ENCODE data around the gene TBC1D22B. TPM values are rescaled to one million over a fixed set of nuclear protein-coding genes. Genes with fewer than 3 reads are reported as not detected.

The TBC1D22B gene
- total RNA-seq, 1 donor from 2014 or later = 16.5 TPM

DNA sequence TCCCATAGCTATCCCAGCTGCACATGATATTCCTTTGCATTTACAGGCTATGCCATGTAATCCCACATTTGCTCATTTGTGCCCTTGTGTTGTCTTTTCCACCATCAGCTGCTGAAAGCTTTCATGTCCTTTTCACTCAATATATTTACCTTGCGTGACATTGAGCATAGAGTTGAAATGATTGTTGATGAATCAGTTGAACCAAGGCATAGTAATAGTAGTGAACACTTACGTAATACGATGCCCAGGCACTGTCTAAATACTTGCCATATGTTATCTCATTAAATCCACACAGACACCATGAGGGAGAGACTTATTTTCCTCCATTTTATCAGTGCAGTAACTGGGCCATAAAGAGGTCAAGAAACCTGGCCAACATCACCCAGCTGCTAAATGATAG is 109.3 kb downstream of the TBC1D22B start:
- Histone ChIP-seq H3K9me3 (ENCODE audit: low read depth) (no peaks in the 10 kb centered on the region), H3F3A (ENCODE audit: low read depth) (no peaks in the 10 kb centered on the region), H3K27ac (no peak overlapping the region), H3K4me3 (no peak overlapping the region), H3K79me2 (ENCODE audit: low read depth) (peaks cover 10% of the 10 kb centered on the region), H3K9ac (no peak overlapping the region), H3K4me1 (peaks cover 6% of the 10 kb centered on the region), H4K20me1 (ENCODE audit: low read depth) (peaks cover 36% of the 10 kb centered on the region), H2AFZ (replicated peaks) (no peak overlapping the region), H3K27me3 (no peaks in the 10 kb centered on the region), H3K4me2 (no peak overlapping the region), H3K36me3 (peaks cover 3% of the 10 kb centered on the region)
- Mint-ChIP-seq H3K4me3 (no peak overlapping the region), H3K4me1 (no peaks in the 10 kb centered on the region), H3K36me3 (peaks cover 19% of the 10 kb centered on the region), H3K9me3 (no peaks in the 10 kb centered on the region), H3K27me3 (ENCODE audit: insufficient read depth, low read depth) (no peaks in the 10 kb centered on the region), H3K27ac (no peak overlapping the region)
- no peak for DNase-seq (ENCODE audit: low spot score)
- TF ChIP-seq, protein P1, sequence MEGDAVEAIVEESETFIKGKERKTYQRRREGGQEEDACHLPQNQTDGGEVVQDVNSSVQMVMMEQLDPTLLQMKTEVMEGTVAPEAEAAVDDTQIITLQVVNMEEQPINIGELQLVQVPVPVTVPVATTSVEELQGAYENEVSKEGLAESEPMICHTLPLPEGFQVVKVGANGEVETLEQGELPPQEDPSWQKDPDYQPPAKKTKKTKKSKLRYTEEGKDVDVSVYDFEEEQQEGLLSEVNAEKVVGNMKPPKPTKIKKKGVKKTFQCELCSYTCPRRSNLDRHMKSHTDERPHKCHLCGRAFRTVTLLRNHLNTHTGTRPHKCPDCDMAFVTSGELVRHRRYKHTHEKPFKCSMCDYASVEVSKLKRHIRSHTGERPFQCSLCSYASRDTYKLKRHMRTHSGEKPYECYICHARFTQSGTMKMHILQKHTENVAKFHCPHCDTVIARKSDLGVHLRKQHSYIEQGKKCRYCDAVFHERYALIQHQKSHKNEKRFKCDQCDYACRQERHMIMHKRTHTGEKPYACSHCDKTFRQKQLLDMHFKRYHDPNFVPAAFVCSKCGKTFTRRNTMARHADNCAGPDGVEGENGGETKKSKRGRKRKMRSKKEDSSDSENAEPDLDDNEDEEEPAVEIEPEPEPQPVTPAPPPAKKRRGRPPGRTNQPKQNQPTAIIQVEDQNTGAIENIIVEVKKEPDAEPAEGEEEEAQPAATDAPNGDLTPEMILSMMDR (IDR thresholded peaks at IDR 0.05) = no peak
- TF ChIP-seq EZH2 (IDR thresholded peaks at IDR 0.05) = no peak
- TF ChIP-seq EZH2phosphoT487 (IDR thresholded peaks at IDR 0.05) = no peak

DNA sequence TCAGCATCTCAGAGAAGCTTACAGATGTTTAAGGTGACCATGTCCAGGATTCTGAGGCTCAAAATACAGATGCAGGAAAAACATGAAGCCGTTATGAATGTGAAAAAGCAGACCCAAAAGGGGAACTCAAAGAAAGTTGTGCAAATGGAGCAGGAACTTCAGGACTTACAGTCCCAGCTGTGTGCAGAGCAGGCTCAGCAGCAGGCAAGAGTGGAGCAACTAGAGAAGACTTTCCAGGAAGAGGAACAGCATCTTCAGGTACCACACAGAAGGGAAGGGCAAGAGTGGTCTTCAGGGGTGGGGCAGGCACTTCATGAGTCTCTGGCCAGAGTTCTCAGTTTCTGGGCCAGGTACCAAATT is 111.4 kb downstream of the TBC1D22B start:
- Histone ChIP-seq H3K9me3 (ENCODE audit: low read depth) (no peaks in the 10 kb centered on the region), H3K27me3 (no peaks in the 10 kb centered on the region), H3K36me3 (peaks cover 3% of the 10 kb centered on the region), H4K20me1 (ENCODE audit: low read depth) (peaks cover 28% of the 10 kb centered on the region), H3K4me2 (no peak overlapping the region), H2AFZ (replicated peaks) (no peak overlapping the region), H3K4me3 (no peak overlapping the region), H3F3A (ENCODE audit: low read depth) (no peaks in the 10 kb centered on the region), H3K27ac (no peak overlapping the region), H3K4me1 (no peaks in the 10 kb centered on the region), H3K79me2 (ENCODE audit: low read depth) (peaks cover 10% of the 10 kb centered on the region), H3K9ac (no peak overlapping the region)
- TF ChIP-seq EZH2phosphoT487 (IDR thresholded peaks at IDR 0.05) = no peak
- Mint-ChIP-seq H3K27me3 (ENCODE audit: insufficient read depth, low read depth) (no peaks in the 10 kb centered on the region), H3K4me1 (no peaks in the 10 kb centered on the region), H3K27ac (no peak overlapping the region), H3K9me3 (no peaks in the 10 kb centered on the region), H3K36me3 (peaks cover 15% of the 10 kb centered on the region), H3K4me3 (no peak overlapping the region)
- no peak for DNase-seq (ENCODE audit: low spot score)

DNA sequence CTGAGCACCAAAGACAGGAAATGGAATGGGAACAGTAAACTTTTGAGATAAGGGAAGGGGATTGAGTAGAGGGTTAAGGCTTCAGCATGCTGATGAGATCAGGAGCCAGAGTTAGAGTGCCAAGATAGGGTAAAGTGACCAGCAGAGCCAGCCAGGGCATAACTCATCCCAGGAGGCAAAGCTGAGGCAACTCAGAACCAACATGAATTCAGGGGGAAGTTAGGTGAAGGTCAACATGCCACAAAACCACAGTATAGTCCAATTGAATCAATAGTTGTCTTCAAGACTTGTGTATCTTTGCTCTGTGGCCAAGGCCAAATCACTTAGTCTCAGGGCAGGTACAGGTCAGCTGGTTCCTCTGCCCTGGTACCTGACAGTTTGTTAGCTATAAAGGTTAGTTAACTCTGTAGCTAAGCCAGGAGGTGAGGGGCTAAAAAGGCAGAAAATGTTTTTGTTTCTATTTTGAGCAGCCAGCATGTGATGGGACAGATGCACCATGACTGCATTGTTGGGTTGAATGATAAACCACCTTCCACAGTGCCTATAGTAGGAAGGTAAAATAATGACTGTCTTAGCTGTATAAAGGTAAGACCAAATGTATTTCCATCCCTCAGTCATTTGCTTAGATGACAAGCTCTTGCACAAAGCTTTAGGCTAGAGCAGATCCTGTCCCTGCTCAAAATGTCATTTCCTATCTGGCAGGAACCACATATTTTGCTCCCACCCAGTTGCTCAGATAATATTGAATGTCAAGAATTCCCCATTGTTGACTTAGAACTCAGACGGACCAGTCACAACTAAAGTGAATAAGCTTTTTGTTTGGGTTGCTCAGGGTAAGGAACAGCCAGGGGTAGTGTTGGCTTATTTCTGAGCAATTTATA is 112.0 kb downstream of the TBC1D22B start:
- no peaks in the 10 kb centered on the region for H3K36me3 ChIP-seq
- peaks cover 28% of the 10 kb centered on the region for H4K20me1 ChIP-seq (ENCODE audit: low read depth)
- TF ChIP-seq EZH2phosphoT487 (IDR thresholded peaks at IDR 0.05) = no peak
- TF ChIP-seq, protein P1 (IDR thresholded peaks at IDR 0.05) = no peak
- Mint-ChIP-seq H3K9me3 (no peaks in the 10 kb centered on the region), H3K4me1 (no peaks in the 10 kb centered on the region), H3K27ac (no peak overlapping the region), H3K4me3 (no peak overlapping the region), H3K36me3 (peaks cover 15% of the 10 kb centered on the region), H3K27me3 (ENCODE audit: insufficient read depth, low read depth) (no peaks in the 10 kb centered on the region)
- H3K4me1 ChIP-seq = no peaks in the 10 kb centered on the region
- no peak overlapping the region for H3K4me2 ChIP-seq
- no peak overlapping the region for H3K4me3 ChIP-seq
- no peak for DNase-seq (ENCODE audit: low spot score)
- peaks cover 5% of the 10 kb centered on the region for H3K79me2 ChIP-seq (ENCODE audit: low read depth)
- no peak overlapping the region for H3K27ac ChIP-seq
- H3K9me3 ChIP-seq (ENCODE audit: low read depth) = no peaks in the 10 kb centered on the region
- no peak overlapping the region for H3K9ac ChIP-seq
- H3K27me3 ChIP-seq = no peaks in the 10 kb centered on the region
- no peak overlapping the region for H2AFZ ChIP-seq (replicated peaks)
- H3F3A ChIP-seq (ENCODE audit: low read depth) = no peaks in the 10 kb centered on the region
